Neural crest cell (in vitro differentiated cells): ENCODE measurements around the gene DUSP15. TPM values are rescaled to one million over a fixed set of nuclear protein-coding genes. Genes with fewer than 3 reads are reported as not detected.

Source experiments
- DNase-seq: peaks from one replicate; pipeline ENCODE4 v3.0.0; 2021; ENCODE audit warnings: low read depth, mixed read lengths, low spot score
- H3K27ac Mint-ChIP-seq: one replicate; pipeline ENCODE4 v1.8.0; 2021; ENCODE audit warnings: mild to moderate bottlenecking, mixed read lengths; ENCODE audit not compliant: unreplicated experiment
- H3K27me3 Mint-ChIP-seq: 2 replicates; pipeline ENCODE4 v1.8.0; 2021; ENCODE audit warnings: low read depth, mild to moderate bottlenecking, mixed read lengths
- H3K36me3 Mint-ChIP-seq: 2 replicates; pipeline ENCODE4 v1.8.0; 2021; ENCODE audit warnings: low read depth, mild to moderate bottlenecking, mixed read lengths
- H3K4me1 Mint-ChIP-seq: 2 replicates; pipeline ENCODE4 v1.8.0; 2021; ENCODE audit warnings: mixed read lengths
- H3K4me3 Mint-ChIP-seq: one replicate; pipeline ENCODE4 v1.8.0; 2021; ENCODE audit warnings: mild to moderate bottlenecking, mixed read lengths
- H3K9me3 Mint-ChIP-seq: 2 replicates; pipeline ENCODE4 v1.8.0; 2021; ENCODE audit warnings: mixed read lengths
- total RNA-seq: library from RNA; stranded (reverse); gene quantifications from 2 replicates; pipeline ENCODE4 v1.2.1, GENCODE V29; 2021
- TF ChIP-seq, protein P1 (sequence below): fragments of 200-600 bp; sonication (generic); conservative IDR thresholded peaks from 2 replicates; pipeline ENCODE4 v1.5.0; 2021; ENCODE audit warnings: antibody characterized with exemption, mild to moderate bottlenecking

DUSP15 gene
- total RNA-seq, 1 donor from 2014 or later = 13.5 TPM

DNA sequence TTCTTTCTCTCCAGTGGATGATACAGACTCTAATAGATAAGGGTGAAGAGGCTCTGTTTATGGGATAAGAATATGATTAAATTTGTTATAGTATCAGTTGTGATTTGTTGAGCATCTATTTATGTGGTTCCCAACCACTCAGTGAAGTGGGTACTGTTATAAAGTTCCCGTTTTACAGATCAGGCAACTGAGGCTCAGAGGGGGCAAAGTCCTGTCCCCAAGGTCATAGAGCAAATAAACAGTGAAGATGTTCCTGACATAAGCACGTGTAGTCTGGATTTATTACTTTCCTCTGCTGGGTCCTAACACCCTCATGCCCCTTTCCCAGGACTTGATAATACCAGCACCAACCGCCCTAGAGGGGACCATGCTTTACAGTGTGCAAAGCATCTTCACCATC, 4.1 kb downstream of the DUSP15 start:
- no peak for DNase-seq
- peak overlapping the region; percentile 52 for H3K4me3 Mint-ChIP-seq
- H3K36me3 Mint-ChIP-seq = no peaks in the 10 kb centered on the region
- H3K9me3 Mint-ChIP-seq = no peaks in the 10 kb centered on the region
- peaks cover 5% of the 10 kb centered on the region for H3K27me3 Mint-ChIP-seq
- TF ChIP-seq, protein P1, sequence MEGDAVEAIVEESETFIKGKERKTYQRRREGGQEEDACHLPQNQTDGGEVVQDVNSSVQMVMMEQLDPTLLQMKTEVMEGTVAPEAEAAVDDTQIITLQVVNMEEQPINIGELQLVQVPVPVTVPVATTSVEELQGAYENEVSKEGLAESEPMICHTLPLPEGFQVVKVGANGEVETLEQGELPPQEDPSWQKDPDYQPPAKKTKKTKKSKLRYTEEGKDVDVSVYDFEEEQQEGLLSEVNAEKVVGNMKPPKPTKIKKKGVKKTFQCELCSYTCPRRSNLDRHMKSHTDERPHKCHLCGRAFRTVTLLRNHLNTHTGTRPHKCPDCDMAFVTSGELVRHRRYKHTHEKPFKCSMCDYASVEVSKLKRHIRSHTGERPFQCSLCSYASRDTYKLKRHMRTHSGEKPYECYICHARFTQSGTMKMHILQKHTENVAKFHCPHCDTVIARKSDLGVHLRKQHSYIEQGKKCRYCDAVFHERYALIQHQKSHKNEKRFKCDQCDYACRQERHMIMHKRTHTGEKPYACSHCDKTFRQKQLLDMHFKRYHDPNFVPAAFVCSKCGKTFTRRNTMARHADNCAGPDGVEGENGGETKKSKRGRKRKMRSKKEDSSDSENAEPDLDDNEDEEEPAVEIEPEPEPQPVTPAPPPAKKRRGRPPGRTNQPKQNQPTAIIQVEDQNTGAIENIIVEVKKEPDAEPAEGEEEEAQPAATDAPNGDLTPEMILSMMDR = no peak
- no peak overlapping the region for H3K27ac Mint-ChIP-seq
- H3K4me1 Mint-ChIP-seq = peaks cover 38% of the 10 kb centered on the region

DNA sequence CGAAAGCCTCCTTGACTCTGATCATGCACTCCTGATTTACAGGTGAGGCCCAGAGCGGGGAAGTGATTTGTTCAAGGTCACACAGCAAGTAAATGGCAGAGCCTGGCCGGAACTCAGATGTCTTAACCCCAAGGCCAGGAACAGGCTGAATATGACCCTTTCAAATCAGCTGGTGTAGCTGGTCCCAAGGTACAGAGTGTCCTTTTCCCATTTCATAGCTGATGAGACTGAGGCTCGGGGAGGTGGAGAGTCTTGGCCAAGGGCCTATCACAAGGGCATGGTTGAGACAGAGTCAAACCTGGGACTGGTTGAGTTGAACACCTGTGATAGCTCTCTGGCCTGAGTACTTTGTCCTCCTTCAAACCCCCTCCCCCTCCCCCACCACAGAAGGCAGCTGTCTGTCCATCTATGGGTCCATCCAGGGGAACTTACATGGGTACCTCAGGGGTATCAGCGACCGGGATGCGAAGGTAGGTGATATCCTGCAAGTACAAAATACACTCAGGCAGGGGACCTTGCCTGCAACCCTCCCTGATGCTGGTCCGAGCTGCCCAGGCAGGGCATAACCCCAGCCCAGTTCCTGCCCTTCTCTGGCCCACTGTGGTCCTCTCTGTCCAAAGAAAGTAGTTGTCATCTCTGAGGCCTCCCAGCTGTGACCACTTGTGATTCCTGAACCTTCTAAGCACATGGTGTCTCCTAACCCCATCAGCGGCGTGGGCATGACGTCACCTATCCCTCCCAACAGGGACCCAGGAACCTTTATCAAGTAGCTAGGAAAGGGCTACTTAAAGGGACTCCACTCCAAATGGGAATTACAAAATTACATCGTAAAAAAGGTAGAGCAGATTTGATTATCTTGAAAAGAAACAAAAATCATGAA, 5.6 kb downstream of the DUSP15 start:
- H3K27me3 Mint-ChIP-seq = peaks cover 12% of the 10 kb centered on the region
- H3K36me3 Mint-ChIP-seq = no peaks in the 10 kb centered on the region
- no peak for DNase-seq
- H3K9me3 Mint-ChIP-seq = no peaks in the 10 kb centered on the region
- H3K27ac Mint-ChIP-seq = no peak overlapping the region
- peaks cover 40% of the 10 kb centered on the region for H3K4me1 Mint-ChIP-seq
- TF ChIP-seq, protein P1 = no peak
- peak overlapping the region; percentile 40 for H3K4me3 Mint-ChIP-seq

DNA sequence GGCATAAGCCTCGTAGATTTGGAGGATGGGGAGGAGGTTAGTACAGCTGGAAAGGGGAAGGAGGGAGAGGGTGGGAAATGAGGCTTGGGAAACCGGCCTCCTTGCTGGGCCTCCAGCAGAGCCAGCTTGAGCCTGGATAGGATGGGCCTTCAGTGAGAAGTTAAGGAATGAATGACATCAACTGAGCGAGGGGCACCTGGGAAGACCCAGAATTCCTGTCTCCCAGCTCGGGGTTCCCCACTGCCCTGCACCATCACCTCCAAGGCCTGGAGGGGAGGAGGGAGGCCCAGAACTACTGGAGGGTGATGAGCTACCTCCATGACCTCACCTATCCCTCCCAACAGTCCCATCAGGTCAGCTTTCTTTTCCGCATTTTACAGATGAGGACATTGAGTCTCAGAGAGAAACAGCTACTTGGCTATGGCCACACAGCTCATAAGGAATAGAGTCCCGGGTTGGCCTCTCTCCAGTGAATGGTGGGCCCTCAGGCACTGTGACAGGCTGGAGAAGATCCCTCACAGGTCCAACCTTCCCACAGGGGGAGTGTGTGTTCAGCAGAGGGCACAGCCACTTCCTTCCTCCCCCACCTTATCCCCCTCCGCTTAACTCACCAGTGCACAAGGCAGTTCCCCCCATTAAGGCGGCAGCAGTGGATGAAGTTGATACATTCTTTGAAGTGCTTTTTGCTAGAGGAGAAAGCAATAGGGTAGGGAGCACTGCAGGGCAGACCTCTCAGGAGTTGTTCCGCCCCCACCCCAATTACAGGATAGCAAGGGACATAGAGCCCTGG, 6.8 kb downstream of the DUSP15 start:
- H3K4me3 Mint-ChIP-seq = peak overlapping the region; percentile 94
- H3K36me3 Mint-ChIP-seq = no peaks in the 10 kb centered on the region
- peaks cover 24% of the 10 kb centered on the region for H3K27me3 Mint-ChIP-seq
- TF ChIP-seq, protein P1 = no peak
- no peaks in the 10 kb centered on the region for H3K9me3 Mint-ChIP-seq
- H3K27ac Mint-ChIP-seq = peak overlapping the region; percentile 2
- DNase-seq = no peak
- H3K4me1 Mint-ChIP-seq = peaks cover 29% of the 10 kb centered on the region

DNA sequence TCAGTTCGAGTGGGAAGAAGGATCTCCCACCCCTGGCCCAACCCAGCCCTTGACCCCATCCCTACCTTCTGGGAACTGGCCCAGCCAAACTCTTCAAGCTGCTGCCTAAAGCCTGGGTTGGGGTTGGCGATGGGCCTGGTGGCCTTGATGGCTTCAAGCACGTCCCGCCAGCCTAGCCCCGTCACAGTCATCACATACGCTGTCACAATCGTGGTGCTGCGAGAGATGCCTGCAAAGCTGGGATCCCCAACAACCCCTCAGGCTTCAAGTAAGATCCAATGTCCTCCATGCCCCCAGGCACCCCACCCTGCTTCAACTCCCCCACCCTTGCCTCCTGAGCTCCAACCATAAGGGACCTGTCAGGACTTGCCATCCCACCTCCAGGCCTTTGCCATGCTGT, 7.8 kb downstream of the DUSP15 start:
- no peak overlapping the region for H3K27ac Mint-ChIP-seq

DNA sequence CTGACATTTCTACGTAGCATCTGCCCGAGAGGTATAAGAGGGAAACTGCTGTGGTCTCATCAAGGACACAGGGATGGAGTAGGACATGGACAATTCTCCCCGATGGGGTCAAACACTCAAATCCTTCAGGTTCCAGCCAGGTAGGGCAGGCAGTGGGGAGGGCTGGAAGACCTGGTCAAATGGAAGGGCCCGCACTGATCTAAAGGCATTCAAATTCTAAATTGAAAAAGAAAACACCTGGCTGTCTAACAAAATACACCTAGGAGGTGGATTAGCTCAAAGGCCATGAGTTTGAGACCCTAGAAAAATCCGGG, 8.2 kb downstream of the DUSP15 start:
- H3K4me1 Mint-ChIP-seq = peaks cover 29% of the 10 kb centered on the region
- peaks cover 24% of the 10 kb centered on the region for H3K27me3 Mint-ChIP-seq
- H3K4me3 Mint-ChIP-seq = peak overlapping the region; percentile 94

More for the DNA sequence above, 7.8 kb downstream of the DUSP15 start:
- no peaks in the 10 kb centered on the region for H3K9me3 Mint-ChIP-seq
- no peaks in the 10 kb centered on the region for H3K36me3 Mint-ChIP-seq
- H3K4me3 Mint-ChIP-seq = peak overlapping the region; percentile 94
- peaks cover 29% of the 10 kb centered on the region for H3K4me1 Mint-ChIP-seq
- TF ChIP-seq, protein P1 = no peak
- peaks cover 24% of the 10 kb centered on the region for H3K27me3 Mint-ChIP-seq
- no peak for DNase-seq

More for the DNA sequence above, 8.2 kb downstream of the DUSP15 start:
- TF ChIP-seq, protein P1 = no peak
- Mint-ChIP-seq H3K27ac (peak overlapping the region; percentile 93), H3K36me3 (no peaks in the 10 kb centered on the region), H3K9me3 (no peaks in the 10 kb centered on the region)
- DNase-seq = no peak
